Measurements from ENCODE around the gene XYLB.
"Not testable (repeated sequence)": the region's sequence is repeated elsewhere in the genome, so short reads cannot be mapped to it uniquely, and the experiment has no call there.

GRCh38 chr3:38433661-38434060 is 87.1 kb downstream of the XYLB start:
- not testable (repeated sequence) for TF ChIP-seq POLR2A (IDR thresholded peaks at IDR 0.05; ENCODE audit: low read length); GATA1 (IDR thresholded peaks at IDR 0.05; ENCODE audit: low read depth, low read length)
